Measurements from ENCODE around the gene COLEC12. TPM values are rescaled to one million over a fixed set of nuclear protein-coding genes. Genes with fewer than 3 reads are reported as not detected.
A peak's percentile ranks its signal among the peaks of the same experiment; 100 is the strongest.

COLEC12 gene
- total RNA-seq, 1 donor from 2014 or later = 7.3 TPM

GRCh38 chr18:331221-331821 lies 169.2 kb downstream of the COLEC12 start:
- no peak for DNase-seq
- Histone ChIP-seq H3K27ac (replicated peaks) (peak overlapping the region; percentile 55), H3K9me3 (replicated peaks) (no peaks in the 10 kb centered on the region), H3K4me3 (no peak overlapping the region), H3K4me1 (peaks cover 27% of the 10 kb centered on the region), H3K27me3 (ENCODE audit: low read depth) (no peaks in the 10 kb centered on the region), H3K36me3 (no peaks in the 10 kb centered on the region)
- no peak for TF ChIP-seq CTCF (IDR thresholded peaks at IDR 0.05; ENCODE audit: borderline replicate concordance)
- intact Hi-C loops (cut with micrococcal nuclease) = no loop called here

- TF ChIP-seq CTCF (IDR thresholded peaks at IDR 0.05; ENCODE audit: borderline replicate concordance) = no peak
- H3K36me3 ChIP-seq = no peaks in the 10 kb centered on the region
- peaks cover 27% of the 10 kb centered on the region for H3K4me1 ChIP-seq
- H3K27ac ChIP-seq (replicated peaks) = no peak overlapping the region
- H3K27me3 ChIP-seq (ENCODE audit: low read depth) = no peaks in the 10 kb centered on the region
- H3K9me3 ChIP-seq (replicated peaks) = no peaks in the 10 kb centered on the region
- no peak overlapping the region for H3K4me3 ChIP-seq
- no peak for DNase-seq
- intact Hi-C loops (cut with micrococcal nuclease) = no loop called here
Measured at GRCh38 chr18:328928-329327, 171.6 kb downstream of the COLEC12 start.

- peaks cover 26% of the 10 kb centered on the region for H3K4me1 ChIP-seq
- intact Hi-C loops (cut with micrococcal nuclease) = no loop called here
- no peak for TF ChIP-seq CTCF (IDR thresholded peaks at IDR 0.05; ENCODE audit: borderline replicate concordance)
- no peaks in the 10 kb centered on the region for H3K36me3 ChIP-seq
- DNase-seq = no peak
- H3K9me3 ChIP-seq (replicated peaks) = no peaks in the 10 kb centered on the region
- H3K27ac ChIP-seq (replicated peaks) = no peak overlapping the region
- H3K27me3 ChIP-seq (ENCODE audit: low read depth) = no peaks in the 10 kb centered on the region
- no peak overlapping the region for H3K4me3 ChIP-seq
Measured at GRCh38 chr18:326846-327245, 173.7 kb downstream of the COLEC12 start.

GRCh38 chr18:323253-323622 lies 177.3 kb downstream of the COLEC12 start:
- no peak for DNase-seq
- peaks cover 22% of the 10 kb centered on the region for H3K4me1 ChIP-seq
- H3K27me3 ChIP-seq (ENCODE audit: low read depth) = no peaks in the 10 kb centered on the region
- peak overlapping the region; percentile 52 for H3K27ac ChIP-seq (replicated peaks)
- H3K4me3 ChIP-seq = no peak overlapping the region
- no peaks in the 10 kb centered on the region for H3K9me3 ChIP-seq (replicated peaks)
- no peak for TF ChIP-seq CTCF (IDR thresholded peaks at IDR 0.05; ENCODE audit: borderline replicate concordance)
- intact Hi-C loops (cut with micrococcal nuclease) = no loop called here
- no peaks in the 10 kb centered on the region for H3K36me3 ChIP-seq

- no peak for DNase-seq
- H3K9me3 ChIP-seq (replicated peaks) = no peaks in the 10 kb centered on the region
- H3K36me3 ChIP-seq = no peaks in the 10 kb centered on the region
- H3K27ac ChIP-seq (replicated peaks) = peak overlapping the region; percentile 38
- H3K4me1 ChIP-seq = peaks cover 22% of the 10 kb centered on the region
- no peaks in the 10 kb centered on the region for H3K27me3 ChIP-seq (ENCODE audit: low read depth)
- intact Hi-C loops (cut with micrococcal nuclease) = no loop called here
- no peak for TF ChIP-seq CTCF (IDR thresholded peaks at IDR 0.05; ENCODE audit: borderline replicate concordance)
- no peak overlapping the region for H3K4me3 ChIP-seq
Measured at GRCh38 chr18:321865-322467, 178.5 kb downstream of the COLEC12 start.
